ENCODE measurements around the gene IGFBP5.

DNA sequence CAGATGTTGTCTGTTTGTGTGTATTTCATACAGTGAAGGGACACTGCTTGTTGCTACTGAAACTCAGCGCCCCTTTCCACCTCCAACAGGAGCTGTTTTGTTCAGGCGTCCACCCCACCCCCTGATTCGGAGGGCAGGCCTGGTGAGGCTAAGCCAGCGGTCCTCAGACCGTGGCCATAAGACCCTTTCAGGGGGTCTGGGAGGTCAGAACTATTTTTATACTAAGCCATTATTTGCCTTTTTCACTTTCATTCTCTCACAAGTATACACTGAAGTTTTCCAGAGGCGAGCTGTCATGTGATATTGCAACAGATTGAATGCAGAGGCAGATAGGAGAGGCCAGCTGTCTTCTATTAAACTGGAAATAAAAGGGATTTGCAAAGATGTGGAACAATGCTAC, 39.7 kb upstream of the IGFBP5 start:
- TF ChIP-seq POLR2A (IDR thresholded peaks at IDR 0.05) (no peak), POLR2AphosphoS5 (IDR thresholded peaks at IDR 0.05) (peak; percentile 81 to 97 (median 91))
- TF ChIP-seq, protein P1, sequence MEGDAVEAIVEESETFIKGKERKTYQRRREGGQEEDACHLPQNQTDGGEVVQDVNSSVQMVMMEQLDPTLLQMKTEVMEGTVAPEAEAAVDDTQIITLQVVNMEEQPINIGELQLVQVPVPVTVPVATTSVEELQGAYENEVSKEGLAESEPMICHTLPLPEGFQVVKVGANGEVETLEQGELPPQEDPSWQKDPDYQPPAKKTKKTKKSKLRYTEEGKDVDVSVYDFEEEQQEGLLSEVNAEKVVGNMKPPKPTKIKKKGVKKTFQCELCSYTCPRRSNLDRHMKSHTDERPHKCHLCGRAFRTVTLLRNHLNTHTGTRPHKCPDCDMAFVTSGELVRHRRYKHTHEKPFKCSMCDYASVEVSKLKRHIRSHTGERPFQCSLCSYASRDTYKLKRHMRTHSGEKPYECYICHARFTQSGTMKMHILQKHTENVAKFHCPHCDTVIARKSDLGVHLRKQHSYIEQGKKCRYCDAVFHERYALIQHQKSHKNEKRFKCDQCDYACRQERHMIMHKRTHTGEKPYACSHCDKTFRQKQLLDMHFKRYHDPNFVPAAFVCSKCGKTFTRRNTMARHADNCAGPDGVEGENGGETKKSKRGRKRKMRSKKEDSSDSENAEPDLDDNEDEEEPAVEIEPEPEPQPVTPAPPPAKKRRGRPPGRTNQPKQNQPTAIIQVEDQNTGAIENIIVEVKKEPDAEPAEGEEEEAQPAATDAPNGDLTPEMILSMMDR (IDR thresholded peaks at IDR 0.05): no peak

All from transverse colon (tissue), 4 donors.